Thyroid gland (tissue), 4 donors: ENCODE measurements around the gene PEX5. TPM values are rescaled to one million over a fixed set of nuclear protein-coding genes. Genes with fewer than 3 reads are reported as not detected.

Source experiments
- DNase-seq, 2 donors: peaks; one replicate each; pipeline ENCODE4 v3.0.0-alpha.2; 2019
- H3K27ac ChIP-seq, 3 donors: fragments of 200-600 bp; sonication (generic); 1 replicate in 2 of 3; 2 replicates in 1 of 3; pipeline ENCODE4 v1.5.1; 2016 to 2019; ENCODE audit warnings: mild to moderate bottlenecking in 1 of 3, moderate library complexity in 1 of 3
- H3K27me3 ChIP-seq: fragments of 200-600 bp; sonication (generic); one replicate; pipeline ENCODE4 v1.5.1; 2019
- H3K36me3 ChIP-seq, 2 donors: fragments of 200-600 bp; sonication (generic); one replicate each; pipeline ENCODE4 v1.5.1; 2016 to 2019
- H3K4me1 ChIP-seq, 2 donors: fragments of 200-600 bp; sonication (generic); one replicate each; pipeline ENCODE4 v1.5.1; 2017 to 2019
- H3K4me3 ChIP-seq, 3 donors: fragments of 200-600 bp; sonication (generic); replicated peaks in 1 of 3; 1 replicate in 2 of 3; 2 replicates in 1 of 3; pipeline ENCODE4 v1.5.1; 2016; ENCODE audit warnings: mild to moderate bottlenecking in 1 of 3
- H3K9me3 ChIP-seq: fragments of 200-600 bp; sonication (generic); one replicate; pipeline ENCODE4 v1.5.1; 2017
- POLR2A ChIP-seq, 2 donors: fragments of 450-650 bp; IDR thresholded peaks; one replicate each; pipeline ENCODE4 v1.6.1; 2017; ENCODE audit warnings: antibody characterized with exemption in 2 of 2, mild to moderate bottlenecking in 2 of 2, moderate library complexity in 1 of 2
- WGBS, 2 donors: methylation state at CpG; one replicate each; pipeline ENCODE4 v1.1.5; 2017; 5-methylcytosine and 5-hydroxymethylcytosine counted together
- intact Hi-C: fragments of 100-400 bp; cut with DNase I; formaldehyde crosslinking; loops from one replicate; pipeline ENCODE4 v1.15.1; 2023
- total RNA-seq, 4 donors: library from RNA; depleted of rRNA; stranded (reverse); fragments of >200 nt; gene quantifications; one replicate each; pipeline ENCODE4 v1.2.3, GENCODE V29; 2016
- TF ChIP-seq, protein P1 (sequence below), 6 experiments: fragments of 200-600 bp in 3 of 6; fragments of 450-650 bp in 3 of 6; sonication (generic) in 3 of 6; IDR thresholded peaks; one replicate each; pipeline ENCODE4 v1.5.1; 2016 to 2019; ENCODE audit warnings: antibody characterized with exemption in 6 of 6, mild to moderate bottlenecking in 2 of 6, inconsistent platforms in 1 of 6, moderate library complexity in 1 of 6

PEX5 gene
- 10 to 100 TPM; 28.5 to 37.6 (median 32.8) TPM for total RNA-seq

DNA sequence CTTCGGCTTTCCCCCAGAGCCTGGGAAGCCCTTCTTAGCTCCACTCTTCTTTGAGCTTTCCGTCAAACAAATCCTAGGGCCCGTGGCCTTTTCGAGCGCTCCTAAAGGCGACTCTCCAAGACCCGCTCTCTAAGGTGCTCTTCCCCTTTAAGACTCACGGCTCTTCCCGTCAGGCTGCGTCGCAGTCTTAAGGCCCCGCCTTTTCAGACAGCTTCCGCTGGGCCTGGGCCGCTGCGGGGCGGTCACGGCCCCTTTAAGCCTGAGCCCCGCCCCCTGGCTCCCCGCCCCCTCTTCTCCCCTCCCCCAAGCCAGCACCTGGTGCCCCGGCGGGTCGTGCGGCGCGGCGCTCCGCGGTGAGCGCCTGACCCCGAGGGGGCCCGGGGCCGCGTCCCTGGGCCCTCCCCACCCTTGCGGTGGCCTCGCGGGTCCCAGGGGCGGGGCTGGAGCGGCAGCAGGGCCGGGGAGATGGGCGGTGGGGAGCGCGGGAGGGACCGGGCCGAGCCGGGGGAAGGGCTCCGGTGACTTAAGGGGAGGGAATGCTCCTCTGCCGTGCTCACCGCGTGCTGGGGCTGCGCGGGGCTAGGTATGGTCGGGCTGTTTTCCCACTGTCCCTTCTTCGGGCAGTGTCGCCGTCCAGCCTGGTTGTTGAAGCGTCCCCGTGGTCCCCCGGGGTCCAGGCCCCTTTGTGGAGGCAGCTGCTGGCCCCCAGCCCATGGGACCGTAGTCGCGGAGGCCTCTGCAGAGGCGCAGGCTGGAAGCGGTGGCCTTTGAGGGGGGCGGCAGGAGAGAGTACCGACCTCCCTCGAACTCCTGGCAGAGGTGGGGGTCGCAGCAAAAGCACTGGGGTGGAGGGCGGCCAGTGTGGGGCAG, at the start of gene PEX5:
Gene PEX5, plus strand, starts transcription at position 289 of the 870 bp plus-strand sequence. CDS start 692 bp downstream, outside the sequence.
- Histone ChIP-seq H3K9me3 (no peaks in the 10 kb centered on the region), H3K27me3 (no peaks in the 10 kb centered on the region), H3K27ac (peak within 1 kb of the TSS; percentile 81 to 94 (median 92)), H3K36me3 (no peaks in the 10 kb centered on the region), H3K4me3 (peak within 1 kb of the TSS; percentile 59 to 94 (median 74)), H3K4me1 (peaks cover 4 to 21% of the 10 kb centered on the region in 2 donors)
- 0 to 1% methylated on average over 4 to 18 of the region's 68 CpGs for WGBS, 2 donors
- peak; percentile 89 to 90 for DNase-seq
- intact Hi-C loops, result loop anchor here (5.0 kb wide), 1 partner anchor 47 kb away; no protein-coding TSS in a partner anchor
- peak in 1 of 2 donors; percentile 53 for TF ChIP-seq POLR2A (IDR thresholded peaks at IDR 0.05)
- TF ChIP-seq, protein P1, sequence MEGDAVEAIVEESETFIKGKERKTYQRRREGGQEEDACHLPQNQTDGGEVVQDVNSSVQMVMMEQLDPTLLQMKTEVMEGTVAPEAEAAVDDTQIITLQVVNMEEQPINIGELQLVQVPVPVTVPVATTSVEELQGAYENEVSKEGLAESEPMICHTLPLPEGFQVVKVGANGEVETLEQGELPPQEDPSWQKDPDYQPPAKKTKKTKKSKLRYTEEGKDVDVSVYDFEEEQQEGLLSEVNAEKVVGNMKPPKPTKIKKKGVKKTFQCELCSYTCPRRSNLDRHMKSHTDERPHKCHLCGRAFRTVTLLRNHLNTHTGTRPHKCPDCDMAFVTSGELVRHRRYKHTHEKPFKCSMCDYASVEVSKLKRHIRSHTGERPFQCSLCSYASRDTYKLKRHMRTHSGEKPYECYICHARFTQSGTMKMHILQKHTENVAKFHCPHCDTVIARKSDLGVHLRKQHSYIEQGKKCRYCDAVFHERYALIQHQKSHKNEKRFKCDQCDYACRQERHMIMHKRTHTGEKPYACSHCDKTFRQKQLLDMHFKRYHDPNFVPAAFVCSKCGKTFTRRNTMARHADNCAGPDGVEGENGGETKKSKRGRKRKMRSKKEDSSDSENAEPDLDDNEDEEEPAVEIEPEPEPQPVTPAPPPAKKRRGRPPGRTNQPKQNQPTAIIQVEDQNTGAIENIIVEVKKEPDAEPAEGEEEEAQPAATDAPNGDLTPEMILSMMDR (IDR thresholded peaks at IDR 0.05), result peak in 1 of 6 experiments; percentile 19

DNA sequence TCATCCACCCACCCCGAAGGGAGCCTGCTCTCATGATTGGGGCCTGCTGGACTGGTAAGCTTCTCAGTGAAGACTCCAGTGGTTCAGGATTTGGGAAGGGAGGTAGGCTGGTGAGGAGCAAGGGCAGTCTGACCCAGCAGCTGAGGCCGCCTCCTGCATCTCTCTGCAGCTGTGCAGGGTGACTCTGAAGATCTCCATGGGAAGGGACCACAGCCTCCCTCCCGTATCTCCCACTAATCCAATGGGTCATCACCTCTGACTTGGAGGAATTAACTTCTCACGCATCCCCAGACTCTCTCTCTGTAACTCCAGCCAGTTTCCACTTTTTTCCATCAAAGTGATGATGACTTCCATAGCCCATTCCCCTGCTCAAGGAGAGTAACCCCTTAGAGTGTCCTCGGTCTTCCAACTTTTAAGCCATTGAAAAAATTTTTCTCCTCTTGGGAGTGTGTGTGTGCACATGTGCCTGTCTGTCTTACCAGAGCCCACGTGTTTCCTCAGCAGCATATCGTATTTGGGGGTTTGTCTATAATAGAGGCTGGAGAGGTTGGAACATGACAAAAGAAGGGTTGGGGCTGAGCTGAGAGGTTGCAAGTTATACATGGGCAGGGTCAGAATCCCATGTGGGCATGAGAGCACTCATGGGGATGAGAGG, 48.0 kb upstream of the PEX5 start:
- H3K27me3 ChIP-seq, result no peaks in the 10 kb centered on the region
- H3K9me3 ChIP-seq, result no peaks in the 10 kb centered on the region
- intact Hi-C loops, result loop anchor here (5.0 kb wide), 1 partner anchor 46 kb away; the partner anchor contains the start of gene PEX5
- WGBS, 2 donors, result 90 to 98% methylated on average over 7 of the region's 7 CpGs
- H3K36me3 ChIP-seq, result peaks cover 5 to 7% of the 10 kb centered on the region in 2 donors
- no peak for DNase-seq
- no peak overlapping the region for H3K4me3 ChIP-seq
- TF ChIP-seq POLR2A (IDR thresholded peaks at IDR 0.05), result no peak
- TF ChIP-seq, protein P1 (IDR thresholded peaks at IDR 0.05), result no peak
- no peak overlapping the region for H3K27ac ChIP-seq
- no peaks in the 10 kb centered on the region for H3K4me1 ChIP-seq

GRCh38 chr12:7142056-7142644, 47.3 kb upstream of the PEX5 start:
- peaks cover 0 to 10% of the 10 kb centered on the region in 2 donors for H3K36me3 ChIP-seq
- DNase-seq, result peak; percentile 48 to 51
- intact Hi-C loops, result loop anchor here (5.0 kb wide), 1 partner anchor 45 kb away; the partner anchor contains the start of gene PEX5

GRCh38 chr12:7142809-7143465, 46.5 kb upstream of the PEX5 start:
- DNase-seq, result no peak
- H3K4me3 ChIP-seq, result no peak overlapping the region

More at GRCh38 chr12:7142056-7142644, 47.3 kb upstream of the PEX5 start:
- H3K4me3 ChIP-seq, result no peak overlapping the region
- TF ChIP-seq, protein P1 (IDR thresholded peaks at IDR 0.05), result peak in 5 of 6 experiments; percentile 27 to 63 (median 46)
- no peak for TF ChIP-seq POLR2A (IDR thresholded peaks at IDR 0.05)
- no peaks in the 10 kb centered on the region for H3K27me3 ChIP-seq
- no peaks in the 10 kb centered on the region for H3K9me3 ChIP-seq
- H3K4me1 ChIP-seq, result no peaks in the 10 kb centered on the region
- no peak overlapping the region for H3K27ac ChIP-seq
- 72 to 81% methylated on average over 5 of the region's 5 CpGs for WGBS, 2 donors

More at GRCh38 chr12:7142809-7143465, 46.5 kb upstream of the PEX5 start:
- intact Hi-C loops, result loop anchor here (5.0 kb wide), 1 partner anchor 44 kb away; the partner anchor contains the start of gene PEX5
- WGBS, 2 donors, result 94 to 95% methylated on average over 18 of the region's 18 CpGs
- Histone ChIP-seq H3K27me3 (no peaks in the 10 kb centered on the region), H3K36me3 (peaks cover 0 to 10% of the 10 kb centered on the region in 2 donors), H3K27ac (no peak overlapping the region), H3K4me1 (no peaks in the 10 kb centered on the region), H3K9me3 (no peaks in the 10 kb centered on the region)
- TF ChIP-seq, protein P1 (IDR thresholded peaks at IDR 0.05), result no peak
- no peak for TF ChIP-seq POLR2A (IDR thresholded peaks at IDR 0.05)
